IPS-20b (cell line): Measurements from ENCODE around the gene CGNL1.

Experiments used
- H3K27ac ChIP-seq: one replicate; pipeline ENCODE4 v1.5.1; 2013; ENCODE audit warnings: low read length
- H3K27me3 ChIP-seq: 2 replicates; pipeline ENCODE4 v1.6.1; 2013; ENCODE audit warnings: mild to moderate bottlenecking, low read length, inconsistent platforms; ENCODE audit not compliant: insufficient read depth
- H3K36me3 ChIP-seq: 2 replicates; pipeline ENCODE4 v1.6.1; 2013; ENCODE audit warnings: low read depth, mild to moderate bottlenecking, inconsistent platforms, low read length, moderate library complexity; ENCODE audit not compliant: insufficient read depth
- H3K4me1 ChIP-seq: 2 replicates; pipeline ENCODE4 v1.6.1; 2013; ENCODE audit warnings: mild to moderate bottlenecking, control low read depth, inconsistent platforms, low read length, moderate library complexity; ENCODE audit not compliant: insufficient read depth
- H3K4me3 ChIP-seq: 2 replicates; pipeline ENCODE4 v1.5.1; 2013; ENCODE audit warnings: mild to moderate bottlenecking, low read length, inconsistent platforms
- H3K9ac ChIP-seq: 2 replicates; pipeline ENCODE4 v1.6.1; 2013; ENCODE audit warnings: low read depth, mild to moderate bottlenecking, inconsistent platforms, low read length, moderate library complexity
- H3K9me3 ChIP-seq: 2 replicates; pipeline ENCODE4 v1.6.1; 2013; ENCODE audit warnings: mild to moderate bottlenecking, low read depth, low read length, inconsistent platforms; ENCODE audit not compliant: insufficient read depth

The CGNL1 gene

DNA sequence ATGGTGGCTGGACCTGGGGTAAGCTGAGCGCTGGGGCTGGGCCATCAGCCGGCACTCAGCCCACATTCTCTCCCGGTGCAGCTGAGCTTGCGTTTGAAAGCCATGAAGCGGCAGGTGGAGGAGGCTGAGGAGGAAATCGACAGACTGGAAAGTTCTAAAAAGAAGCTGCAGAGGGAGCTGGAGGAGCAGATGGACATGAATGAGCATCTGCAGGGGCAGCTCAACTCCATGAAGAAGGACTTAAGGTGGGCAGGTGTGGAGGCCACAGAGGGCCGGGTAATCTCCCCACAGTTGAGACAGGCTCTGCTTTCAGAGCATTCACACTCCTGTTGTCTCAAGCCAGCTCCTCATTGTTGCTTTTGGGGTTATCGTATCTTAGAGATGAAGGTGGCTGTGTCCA, 169.7 kb downstream of the CGNL1 start:
- Histone ChIP-seq H3K9ac (no peak overlapping the region), H3K27ac (no peak overlapping the region), H3K27me3 (no peaks in the 10 kb centered on the region), H3K4me1 (peaks cover 2% of the 10 kb centered on the region), H3K4me3 (no peak overlapping the region), H3K9me3 (no peaks in the 10 kb centered on the region), H3K36me3 (peaks cover 78% of the 10 kb centered on the region)

GRCh38 chr15:57547243-57547755, 171.0 kb downstream of the CGNL1 start:
- Histone ChIP-seq H3K4me3 (no peak overlapping the region), H3K36me3 (peaks cover 83% of the 10 kb centered on the region), H3K4me1 (peaks cover 10% of the 10 kb centered on the region), H3K9me3 (no peaks in the 10 kb centered on the region), H3K27me3 (no peaks in the 10 kb centered on the region), H3K27ac (no peak overlapping the region), H3K9ac (no peak overlapping the region)

DNA sequence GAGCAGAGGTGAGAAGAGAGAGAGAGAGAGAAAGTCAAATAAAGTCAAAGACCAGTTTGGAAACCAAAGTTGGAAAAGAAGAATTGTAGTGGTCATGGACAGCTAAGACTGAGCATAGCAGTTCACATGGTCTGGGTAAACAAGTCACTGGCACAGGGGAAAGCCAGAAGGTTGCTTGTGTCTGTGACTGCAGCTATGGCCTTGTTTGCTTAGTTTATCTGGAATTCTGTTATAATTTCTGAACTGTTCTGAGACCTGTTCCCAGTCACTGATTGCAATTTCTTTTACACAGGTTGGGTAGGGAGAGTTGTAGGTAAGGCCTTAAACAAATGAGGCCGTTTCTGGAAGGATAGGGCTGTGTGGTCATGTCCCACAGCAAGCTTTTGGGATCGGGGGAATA, 172.0 kb downstream of the CGNL1 start:
- Histone ChIP-seq H3K4me1 (peaks cover 10% of the 10 kb centered on the region), H3K36me3 (peaks cover 76% of the 10 kb centered on the region), H3K9ac (no peak overlapping the region), H3K9me3 (no peaks in the 10 kb centered on the region), H3K4me3 (no peak overlapping the region), H3K27me3 (no peaks in the 10 kb centered on the region), H3K27ac (no peak overlapping the region)

DNA sequence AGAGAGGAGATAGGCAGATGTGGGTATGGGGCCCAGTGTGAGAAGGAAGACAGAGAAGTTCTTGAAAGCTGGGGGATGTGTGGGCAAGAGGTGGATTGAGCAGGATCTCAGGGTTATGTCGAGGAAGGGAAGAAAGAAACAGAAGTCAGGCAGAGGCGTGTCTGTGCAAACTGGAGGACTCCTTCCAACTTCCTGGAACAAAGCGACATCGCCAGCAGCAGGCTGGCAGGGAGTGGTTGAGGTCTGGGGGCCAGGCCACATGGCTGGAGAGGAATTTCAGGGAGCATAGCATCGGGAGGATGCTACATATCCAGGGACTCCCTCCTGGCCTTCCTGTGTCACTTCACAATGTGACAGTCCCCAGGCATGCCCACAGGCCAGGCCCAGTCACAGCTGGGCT, 172.5 kb downstream of the CGNL1 start:
- no peaks in the 10 kb centered on the region for H3K27me3 ChIP-seq
- H3K9me3 ChIP-seq = no peaks in the 10 kb centered on the region
- peaks cover 71% of the 10 kb centered on the region for H3K36me3 ChIP-seq
- H3K4me3 ChIP-seq = no peak overlapping the region
- H3K9ac ChIP-seq = no peak overlapping the region
- peaks cover 10% of the 10 kb centered on the region for H3K4me1 ChIP-seq
- no peak overlapping the region for H3K27ac ChIP-seq

GRCh38 chr15:57549935-57550334, 173.6 kb downstream of the CGNL1 start:
- Histone ChIP-seq H3K4me1 (peaks cover 10% of the 10 kb centered on the region), H3K36me3 (peaks cover 60% of the 10 kb centered on the region), H3K9ac (no peak overlapping the region), H3K27me3 (no peaks in the 10 kb centered on the region), H3K27ac (no peak overlapping the region), H3K9me3 (no peaks in the 10 kb centered on the region), H3K4me3 (no peak overlapping the region)

DNA sequence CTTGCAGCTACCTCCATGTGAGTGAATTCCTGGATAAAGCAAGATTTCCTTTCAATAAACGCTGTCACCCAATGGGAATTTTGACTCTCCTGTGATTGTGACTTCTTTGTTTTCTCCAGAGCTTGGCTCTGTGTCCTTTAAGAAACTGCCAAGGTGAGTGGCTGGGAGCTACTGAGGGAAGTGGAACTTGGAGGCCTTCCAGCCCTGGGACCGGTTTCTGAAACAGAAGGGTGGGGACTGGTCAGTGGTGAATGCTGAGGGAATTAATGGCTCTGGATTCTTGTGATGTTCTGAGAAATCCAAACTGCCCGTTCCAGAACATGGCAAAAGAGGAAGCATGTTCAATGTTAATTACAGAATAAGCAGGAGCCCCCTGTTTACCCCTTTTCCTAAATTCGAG, 174.3 kb downstream of the CGNL1 start:
- no peaks in the 10 kb centered on the region for H3K27me3 ChIP-seq
- no peak overlapping the region for H3K9ac ChIP-seq
- H3K36me3 ChIP-seq = peaks cover 53% of the 10 kb centered on the region
- no peak overlapping the region for H3K27ac ChIP-seq
- peaks cover 10% of the 10 kb centered on the region for H3K4me1 ChIP-seq
- no peak overlapping the region for H3K4me3 ChIP-seq
- no peaks in the 10 kb centered on the region for H3K9me3 ChIP-seq

DNA sequence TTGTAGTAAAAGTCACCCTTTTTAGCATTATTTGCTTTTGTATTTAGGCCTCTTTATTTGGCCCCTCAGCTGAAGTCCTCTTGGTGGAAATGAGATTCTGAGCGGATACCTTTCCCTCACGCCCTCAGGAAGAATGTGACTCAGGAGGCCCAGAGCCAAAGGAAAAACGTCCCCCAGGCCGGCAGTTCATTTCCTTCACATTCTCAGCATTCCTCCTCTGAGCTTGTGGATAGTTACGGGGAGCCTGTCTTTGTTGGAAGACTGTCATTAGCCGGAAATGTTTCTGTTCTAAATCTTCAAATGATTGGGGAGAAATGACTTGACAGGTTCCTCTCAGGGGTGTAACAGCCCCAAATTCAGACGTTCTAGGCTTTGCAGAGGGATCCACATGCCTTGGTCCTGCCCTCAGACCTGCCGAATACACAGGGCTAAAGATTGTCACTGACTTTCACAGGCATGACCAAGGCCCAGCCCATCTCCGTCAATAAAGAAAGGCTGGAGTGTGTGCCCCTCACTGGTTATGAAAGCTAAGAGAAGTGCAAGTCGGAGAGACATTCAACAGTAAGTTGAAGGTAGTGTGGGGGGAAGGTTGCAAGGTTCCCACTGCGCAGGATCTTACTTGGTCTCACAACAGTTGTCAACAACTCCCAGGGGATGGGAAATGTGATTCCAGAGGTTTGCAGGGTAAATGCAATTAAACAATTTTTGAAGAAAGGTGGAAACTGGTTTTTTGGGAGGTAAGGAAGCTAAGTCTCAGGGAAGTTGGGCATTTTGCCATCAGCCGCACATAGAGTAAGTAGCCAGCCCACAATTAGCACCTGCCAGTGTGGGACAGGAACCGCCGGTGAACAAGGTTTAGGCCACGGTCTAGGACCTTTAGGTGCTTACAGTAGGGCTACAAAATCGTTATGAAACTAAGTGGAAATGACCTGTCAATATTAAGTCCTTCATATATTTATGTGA, 175.7 kb downstream of the CGNL1 start:
- H3K9me3 ChIP-seq = no peaks in the 10 kb centered on the region
- H3K4me3 ChIP-seq = no peak overlapping the region
- no peaks in the 10 kb centered on the region for H3K27me3 ChIP-seq
- H3K9ac ChIP-seq = no peak overlapping the region
- H3K36me3 ChIP-seq = peaks cover 40% of the 10 kb centered on the region
- H3K27ac ChIP-seq = no peak overlapping the region
- peaks cover 10% of the 10 kb centered on the region for H3K4me1 ChIP-seq

DNA sequence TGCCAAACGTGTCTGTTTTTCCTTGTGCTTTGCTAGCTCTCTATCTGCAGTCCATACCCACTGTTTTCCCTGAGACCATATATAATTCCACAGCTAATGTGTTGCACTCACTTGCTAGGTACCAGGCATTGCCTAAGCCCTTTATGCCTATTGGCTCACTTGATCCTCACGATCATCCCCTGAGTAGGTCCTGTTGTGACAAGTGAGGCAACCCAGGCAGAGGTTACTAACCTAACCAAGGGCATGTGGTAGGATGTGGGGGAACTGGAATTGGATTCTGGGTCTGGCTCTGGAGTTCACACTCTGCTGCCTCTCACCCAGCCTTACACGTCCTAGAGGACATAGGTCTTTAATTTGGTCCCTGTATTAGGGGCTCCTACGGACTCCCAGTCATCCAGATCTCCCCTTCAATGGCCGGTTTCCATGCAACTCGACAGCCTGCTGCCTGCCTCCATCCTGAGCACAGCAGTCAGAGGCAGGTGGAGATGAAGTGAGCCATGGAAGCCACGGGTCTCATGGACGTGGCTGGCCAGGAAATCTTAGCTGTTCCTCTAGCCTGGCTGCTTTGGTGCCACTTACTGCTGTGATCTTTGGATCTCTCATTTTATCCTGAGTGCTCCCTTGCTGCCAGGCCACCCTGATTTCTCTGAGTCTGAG, 176.5 kb downstream of the CGNL1 start:
- Histone ChIP-seq H3K9ac (no peak overlapping the region), H3K9me3 (no peaks in the 10 kb centered on the region), H3K4me3 (no peak overlapping the region), H3K27ac (no peak overlapping the region), H3K36me3 (peaks cover 32% of the 10 kb centered on the region), H3K27me3 (no peaks in the 10 kb centered on the region), H3K4me1 (peaks cover 10% of the 10 kb centered on the region)

DNA sequence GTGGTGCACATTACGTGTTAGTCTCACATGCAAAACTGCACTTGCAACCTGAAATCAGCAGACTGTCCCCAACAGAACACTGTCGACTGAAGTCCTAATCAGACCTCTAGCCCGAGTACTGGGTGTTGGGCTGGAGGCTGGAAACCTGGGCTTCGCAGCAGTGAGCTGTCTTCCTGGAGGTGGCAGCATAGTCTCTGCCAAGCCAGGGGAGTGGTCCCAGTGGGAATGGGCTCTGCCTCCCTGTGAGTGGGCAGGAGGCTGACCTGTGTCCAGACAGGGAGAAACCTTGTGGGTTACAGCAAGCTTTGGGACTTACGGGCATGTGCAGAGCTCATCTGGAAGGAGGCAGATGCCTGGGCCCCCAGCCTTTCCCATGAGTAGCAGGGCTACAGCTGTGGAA, 177.2 kb downstream of the CGNL1 start:
- no peaks in the 10 kb centered on the region for H3K27me3 ChIP-seq
- no peak overlapping the region for H3K27ac ChIP-seq

DNA sequence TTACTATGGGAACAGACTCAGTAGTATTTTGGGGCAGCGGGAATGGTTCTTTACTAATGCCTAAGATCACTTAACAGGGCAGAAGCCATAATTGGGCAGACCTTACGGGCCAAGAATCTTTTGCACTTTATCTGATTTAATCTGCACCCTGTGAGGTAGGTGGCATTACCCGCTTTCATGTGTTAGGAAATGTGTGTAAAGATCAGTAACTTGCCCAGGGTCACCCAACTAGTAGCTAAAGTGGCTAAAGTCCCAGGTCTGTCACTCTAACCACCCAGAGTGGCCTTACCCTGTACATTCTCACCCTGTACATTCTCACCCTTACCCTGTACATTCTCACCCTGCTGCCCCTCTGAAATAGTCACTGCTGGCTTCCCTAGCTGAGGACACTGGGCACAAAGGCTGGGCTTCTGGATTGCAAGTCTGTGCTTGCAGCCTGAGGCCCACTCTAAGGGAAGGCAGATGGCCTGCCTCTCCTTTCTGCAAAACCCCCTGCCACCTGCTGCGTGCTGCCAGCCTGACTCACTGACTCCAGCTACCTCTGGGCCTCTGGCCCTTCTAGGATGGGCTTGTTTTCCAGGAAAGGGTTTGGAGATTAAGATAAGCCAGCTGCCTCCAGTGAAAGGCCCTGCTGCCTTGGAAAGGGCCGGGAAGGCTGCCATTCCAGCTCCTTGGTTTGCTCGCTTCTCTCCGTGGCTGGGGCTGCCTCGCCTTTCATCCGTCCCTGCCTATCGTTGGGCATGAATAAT, 177.9 kb downstream of the CGNL1 start:
- H3K36me3 ChIP-seq = peaks cover 20% of the 10 kb centered on the region
- no peak overlapping the region for H3K4me3 ChIP-seq
- no peaks in the 10 kb centered on the region for H3K9me3 ChIP-seq
- H3K9ac ChIP-seq = no peak overlapping the region; the same call in 1 of the 2 replicates
- peaks cover 10% of the 10 kb centered on the region for H3K4me1 ChIP-seq
- no peak overlapping the region for H3K27ac ChIP-seq
- H3K27me3 ChIP-seq = no peaks in the 10 kb centered on the region

More for the DNA sequence above, 177.2 kb downstream of the CGNL1 start:
- Histone ChIP-seq H3K9ac (no peak overlapping the region), H3K9me3 (no peaks in the 10 kb centered on the region), H3K4me3 (no peak overlapping the region), H3K36me3 (peaks cover 27% of the 10 kb centered on the region), H3K4me1 (peaks cover 10% of the 10 kb centered on the region)

DNA sequence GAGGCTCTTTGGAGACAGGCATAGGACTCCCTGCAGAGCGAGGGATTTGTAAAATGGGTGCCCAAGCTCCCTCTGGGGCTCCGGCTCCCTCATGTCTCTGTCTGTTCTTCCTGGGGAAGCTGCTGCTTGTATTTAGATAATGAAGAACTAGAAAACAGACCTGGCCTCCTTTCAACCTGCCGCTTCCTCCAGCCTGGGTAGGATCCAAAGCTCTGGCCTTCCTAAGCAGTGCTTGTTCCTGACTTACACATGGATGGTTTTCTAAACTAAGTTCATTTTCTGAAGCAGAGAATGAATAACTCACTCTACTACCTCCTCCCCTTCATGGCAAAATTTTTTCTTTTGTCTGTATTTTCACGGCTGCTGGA, 178.5 kb downstream of the CGNL1 start:
- no peaks in the 10 kb centered on the region for H3K27me3 ChIP-seq
- H3K4me1 ChIP-seq = peaks cover 10% of the 10 kb centered on the region
- H3K9ac ChIP-seq = no peak overlapping the region; the same call in 1 of the 2 replicates
- H3K27ac ChIP-seq = no peak overlapping the region
- no peak overlapping the region for H3K4me3 ChIP-seq
- H3K36me3 ChIP-seq = peaks cover 19% of the 10 kb centered on the region
- no peaks in the 10 kb centered on the region for H3K9me3 ChIP-seq
